ENCODE data around the gene CIPC.

GRCh38 chr14:77104393-77104792, 6.3 kb downstream of the CIPC start:
- TF ChIP-seq CTCF (conservative IDR thresholded peaks at IDR 0.05; ENCODE audit: low read depth, low read length) (no peak), EZH2 (IDR thresholded peaks at IDR 0.05; ENCODE audit: low read length, unreplicated experiment) (no peak)
